Skeletal muscle cell (primary cell): Measurements from ENCODE around the gene TWIST2.

Source experiments
- DNase-seq: peaks from one replicate; pipeline ENCODE4 v3.0.0-alpha.2; 2010; ENCODE audit warnings: low read depth
- H3K4me3 ChIP-seq: 2 replicates; pipeline ENCODE4 v1.5.1; 2011; ENCODE audit warnings: low read depth, mild to moderate bottlenecking, control low read depth, low read length, moderate library complexity

The TWIST2 gene

DNA sequence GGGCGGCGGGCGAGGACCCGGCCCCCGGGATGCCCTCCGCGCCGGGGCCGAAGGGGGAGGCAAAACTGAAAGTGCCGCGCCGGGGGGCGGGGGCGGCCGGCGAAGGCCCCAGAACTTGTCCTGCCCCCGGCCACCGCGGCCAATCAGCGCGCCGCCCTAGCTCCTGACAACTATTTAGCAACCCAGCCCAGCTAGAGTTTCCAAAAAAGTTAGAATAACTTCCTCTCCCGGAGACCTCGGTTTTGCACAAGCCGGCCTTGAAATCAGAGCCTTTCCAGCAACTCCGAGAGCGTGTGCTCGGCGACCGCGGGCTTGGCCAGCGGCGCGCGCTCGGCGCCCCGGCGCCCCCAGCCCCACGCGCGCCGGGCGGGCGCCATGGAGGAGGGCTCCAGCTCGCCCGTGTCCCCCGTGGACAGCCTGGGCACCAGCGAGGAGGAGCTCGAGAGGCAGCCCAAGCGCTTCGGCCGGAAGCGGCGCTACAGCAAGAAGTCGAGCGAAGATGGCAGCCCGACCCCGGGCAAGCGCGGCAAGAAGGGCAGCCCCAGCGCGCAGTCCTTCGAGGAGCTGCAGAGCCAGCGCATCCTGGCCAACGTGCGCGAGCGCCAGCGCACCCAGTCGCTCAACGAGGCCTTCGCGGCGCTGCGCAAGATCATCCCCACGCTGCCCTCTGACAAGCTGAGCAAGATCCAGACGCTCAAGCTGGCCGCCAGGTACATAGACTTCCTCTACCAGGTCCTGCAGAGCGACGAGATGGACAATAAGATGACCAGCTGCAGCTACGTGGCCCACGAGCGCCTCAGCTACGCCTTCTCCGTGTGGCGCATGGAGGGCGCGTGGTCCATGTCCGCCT lies at the start of gene TWIST2:
Gene TWIST2 (plus strand): TSS at position 245 of the 850 bp plus-strand sequence. CDS start 131 bp downstream, at position 376.
- DNase-seq = peak; percentile 76
- peak within 1 kb of the TSS; percentile 83 for H3K4me3 ChIP-seq

DNA sequence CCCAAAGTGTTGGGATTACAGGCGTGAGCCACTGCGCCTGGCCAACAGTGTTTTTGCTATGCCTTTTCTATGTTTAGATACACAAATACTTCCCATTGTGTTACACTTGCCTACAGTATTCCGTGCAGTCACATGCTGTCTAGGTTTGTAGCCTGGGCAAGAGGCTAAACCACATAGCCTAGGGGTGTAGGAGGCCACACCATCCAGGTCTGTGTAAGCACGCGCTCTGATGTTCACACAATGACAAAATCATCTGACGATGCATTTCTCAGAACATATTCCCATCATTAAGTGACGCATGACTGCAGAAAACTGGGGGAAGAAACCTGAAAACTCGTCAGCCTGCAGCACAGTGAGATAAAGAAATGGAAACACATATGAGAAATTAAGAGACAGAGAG lies 46.1 kb upstream of the TWIST2 start:
- DNase-seq = no peak
- no peak overlapping the region for H3K4me3 ChIP-seq

DNA sequence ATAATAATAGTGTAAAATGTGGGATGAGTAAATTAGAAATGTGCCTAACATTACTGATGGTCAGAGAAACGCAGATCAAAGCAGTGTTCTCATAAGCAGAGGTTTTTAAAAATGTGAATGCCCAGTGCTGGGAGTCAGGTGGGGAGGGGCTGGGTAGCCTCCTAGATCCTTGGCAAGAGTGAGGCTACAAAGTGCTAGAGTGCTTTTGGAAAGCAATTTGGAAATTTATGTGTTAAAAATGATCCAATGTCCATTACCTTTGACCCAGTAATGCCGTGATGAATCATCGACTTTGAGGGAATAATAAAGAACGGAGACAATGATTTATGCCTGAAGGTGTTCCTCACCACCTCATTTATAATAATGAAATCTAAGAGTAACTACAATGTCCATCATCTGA lies 44.9 kb upstream of the TWIST2 start:
- no peak for DNase-seq

DNA sequence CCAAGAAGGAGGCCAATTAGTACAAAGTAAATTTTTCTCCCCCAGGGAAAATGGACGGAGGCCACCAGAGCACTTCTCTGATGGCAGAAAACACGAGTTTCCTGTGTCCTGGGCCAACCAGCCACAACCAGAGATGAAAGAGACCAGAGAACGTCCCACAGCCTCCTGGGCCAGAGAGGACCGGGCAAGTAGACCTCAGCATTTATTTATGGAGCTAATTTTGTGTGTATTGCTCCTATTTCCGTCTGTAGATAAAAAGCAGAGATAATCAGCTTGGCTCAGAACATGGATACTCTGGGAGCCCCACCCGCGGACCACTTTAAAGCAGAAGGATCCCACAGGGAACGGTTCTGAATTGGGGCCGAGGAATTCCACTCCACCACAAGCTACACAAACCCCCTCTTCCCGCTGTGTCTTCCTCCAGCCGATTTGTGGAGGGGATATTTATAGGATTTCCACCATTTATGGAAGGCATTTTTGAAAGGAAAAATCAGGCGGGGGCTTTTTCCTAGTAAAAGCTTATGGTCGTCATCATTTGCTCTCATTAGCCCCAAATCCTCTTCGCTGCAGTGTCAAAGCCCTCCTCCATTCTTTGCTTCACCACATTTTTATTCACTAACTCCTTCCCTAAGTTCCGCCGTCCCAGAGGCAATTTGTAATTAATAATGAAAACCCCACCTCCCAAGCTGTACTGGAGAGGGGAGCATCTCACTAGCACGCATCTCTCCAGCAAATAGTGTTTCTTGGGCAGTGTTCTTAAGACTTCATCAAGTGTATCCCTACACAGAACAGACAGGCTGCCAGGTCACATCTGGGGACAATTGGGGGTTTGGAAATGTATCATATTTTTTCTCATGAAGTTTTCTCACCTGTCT lies 43.7 kb upstream of the TWIST2 start:
- no peak overlapping the region for H3K4me3 ChIP-seq
- no peak for DNase-seq

More for the DNA sequence above, 44.9 kb upstream of the TWIST2 start:
- H3K4me3 ChIP-seq = no peak overlapping the region

DNA sequence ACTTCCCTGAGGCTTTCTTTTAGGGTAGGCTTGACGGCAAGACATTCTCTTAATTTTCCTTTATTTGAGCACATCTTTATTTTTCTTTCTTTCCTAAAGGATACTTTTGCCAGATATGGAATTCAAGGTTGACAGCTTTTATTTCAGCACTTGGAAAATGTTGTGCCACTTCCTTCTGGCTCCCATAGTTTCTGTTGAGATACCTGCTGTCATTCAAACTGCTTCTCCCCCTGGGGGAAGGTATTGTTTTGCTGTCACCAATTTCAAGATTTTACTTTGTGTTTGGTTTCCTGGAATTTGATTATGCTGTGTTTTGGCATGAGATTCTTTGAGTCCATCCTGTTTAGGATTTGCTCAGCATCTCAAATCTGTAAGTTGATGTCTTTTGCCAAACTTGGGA lies 39.1 kb upstream of the TWIST2 start:
- no peak overlapping the region for H3K4me3 ChIP-seq
- DNase-seq = no peak

DNA sequence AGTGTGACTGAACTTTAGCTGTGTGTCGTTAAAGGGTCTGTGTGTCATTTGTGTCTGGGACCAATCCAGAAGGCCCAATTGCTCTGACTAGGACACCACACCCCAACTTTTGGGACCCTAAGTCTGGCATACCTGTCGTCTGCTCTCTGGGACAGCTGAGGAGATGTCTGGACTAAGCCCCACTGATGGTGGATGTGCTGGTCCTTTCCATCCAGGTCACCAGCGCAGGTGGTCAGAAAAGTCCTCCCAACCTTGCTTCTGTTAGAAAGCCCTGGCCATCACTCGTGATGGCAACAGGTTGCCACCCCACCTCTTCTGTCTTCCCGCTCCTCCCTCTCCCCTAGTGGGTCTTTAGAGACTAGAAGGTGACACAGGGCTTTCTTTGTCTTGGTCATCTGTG lies 37.6 kb upstream of the TWIST2 start:
- H3K4me3 ChIP-seq = no peak overlapping the region

DNA sequence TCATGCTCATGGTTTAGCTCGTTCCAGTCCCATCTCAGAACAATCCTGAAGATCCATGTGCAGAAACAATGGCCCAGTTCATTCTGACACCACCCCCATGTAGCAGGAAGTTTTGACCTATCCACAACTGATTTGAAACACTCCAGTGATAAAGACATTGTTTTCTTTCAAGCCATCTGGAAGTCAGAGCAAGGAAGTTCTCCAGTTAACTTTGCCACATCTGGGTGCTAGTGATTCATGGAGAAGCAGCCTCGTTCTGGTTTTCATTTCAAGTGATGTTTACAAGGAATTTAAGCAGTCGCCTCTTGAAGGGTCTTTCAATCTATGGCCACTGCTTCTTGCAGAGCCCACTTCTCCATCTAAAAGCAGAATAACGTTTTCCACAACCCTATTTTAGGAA lies 36.6 kb upstream of the TWIST2 start:
- H3K4me3 ChIP-seq = no peak overlapping the region
- DNase-seq = no peak

More for the DNA sequence above, 37.6 kb upstream of the TWIST2 start:
- DNase-seq = no peak

DNA sequence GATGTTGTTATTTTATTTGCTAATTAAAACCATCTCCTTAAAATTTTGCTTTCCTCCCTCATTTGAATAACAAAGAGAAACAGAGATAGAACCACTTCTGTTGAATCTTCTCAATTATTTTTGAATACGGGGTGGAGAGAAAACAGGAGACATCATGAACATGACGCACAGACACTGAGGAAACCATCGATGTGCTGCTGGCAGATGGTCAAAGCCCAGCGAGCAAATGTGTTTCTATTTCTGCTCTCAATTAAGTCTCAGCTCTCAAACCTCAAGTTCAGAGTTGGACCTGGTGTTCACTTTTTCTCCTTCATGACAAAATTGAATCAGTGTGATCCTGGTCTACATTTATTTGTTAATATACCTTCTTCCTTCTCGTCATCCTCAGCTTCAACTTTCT lies 36.1 kb upstream of the TWIST2 start:
- no peak overlapping the region for H3K4me3 ChIP-seq
- no peak for DNase-seq

DNA sequence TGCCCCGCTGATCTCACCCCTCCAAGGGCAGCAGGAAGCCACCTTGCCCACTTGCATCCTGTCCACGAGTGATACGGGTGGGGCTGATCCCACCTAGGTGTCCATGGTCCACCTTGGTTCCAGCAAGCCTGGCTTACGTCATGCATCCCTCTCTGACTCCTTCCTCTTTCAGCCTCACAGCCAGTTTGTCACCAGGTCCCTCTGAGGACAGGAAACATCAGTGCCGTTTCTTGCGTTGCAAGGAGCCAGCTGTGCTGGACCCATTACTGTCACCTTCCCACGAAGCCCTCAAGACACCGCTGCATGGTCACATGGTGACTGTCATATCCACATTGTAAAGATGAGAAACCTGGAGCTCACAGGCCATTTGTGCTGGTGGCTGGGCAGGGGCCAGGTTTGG lies 34.8 kb upstream of the TWIST2 start:
- DNase-seq = no peak
- H3K4me3 ChIP-seq = no peak overlapping the region

DNA sequence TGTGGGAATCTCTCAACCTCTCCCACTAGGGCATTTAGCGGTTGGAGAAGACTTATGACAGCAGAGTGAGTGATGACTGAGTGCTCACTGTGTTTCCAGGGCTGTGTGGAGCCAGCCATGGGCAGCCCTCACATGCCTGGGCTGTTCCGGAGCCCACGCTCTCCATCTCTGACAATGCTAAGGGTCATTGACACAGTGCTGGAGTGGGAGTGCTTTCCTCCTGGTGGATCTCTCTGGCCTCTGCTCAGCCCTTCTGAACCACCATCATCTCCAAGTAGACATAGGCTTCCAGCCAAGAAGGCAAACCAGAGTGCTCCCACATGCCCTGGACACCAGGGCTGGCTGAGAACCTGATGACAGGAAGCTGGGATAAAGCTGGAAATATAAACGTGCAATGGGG lies 33.1 kb upstream of the TWIST2 start:
- DNase-seq = no peak
- no peak overlapping the region for H3K4me3 ChIP-seq

DNA sequence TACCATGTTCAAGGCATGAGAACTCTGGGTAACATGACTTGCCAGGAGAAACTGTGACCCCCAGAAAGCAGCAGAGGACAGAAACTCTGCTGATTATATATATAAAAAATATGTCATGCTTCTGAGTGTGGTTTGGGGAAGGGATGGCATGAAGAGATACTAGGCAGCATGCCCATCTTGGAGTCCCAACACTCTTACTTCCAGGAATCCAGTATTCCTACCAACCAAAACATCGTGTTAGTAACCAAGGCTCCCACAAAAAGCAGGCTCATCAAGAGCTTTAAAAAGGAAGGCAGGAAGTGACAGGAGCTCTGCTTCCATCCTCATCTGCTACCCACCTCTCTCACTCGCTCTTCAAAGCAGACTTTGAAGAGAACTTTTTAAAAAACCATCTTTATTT lies 31.6 kb upstream of the TWIST2 start:
- no peak overlapping the region for H3K4me3 ChIP-seq
- no peak for DNase-seq

DNA sequence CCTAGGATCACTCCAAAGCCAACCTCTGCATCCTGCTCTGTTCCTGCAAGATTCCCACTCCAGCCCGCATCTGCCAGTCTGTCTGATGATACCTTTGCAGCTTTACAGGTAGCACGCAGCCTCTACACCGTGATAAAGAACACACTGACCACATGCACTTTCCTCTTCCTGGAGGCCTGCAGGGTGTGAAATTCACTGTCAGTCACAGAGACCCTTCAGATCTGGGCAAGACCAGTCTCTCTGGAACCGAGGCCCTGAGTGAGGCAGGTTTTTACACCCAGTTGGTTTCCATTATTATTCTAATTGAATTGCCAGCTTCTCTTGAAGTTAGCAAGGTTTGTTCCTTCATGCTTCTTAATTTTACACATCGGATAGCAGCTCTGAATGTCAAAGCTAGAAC lies 30.5 kb upstream of the TWIST2 start:
- no peak overlapping the region for H3K4me3 ChIP-seq
- DNase-seq = no peak

DNA sequence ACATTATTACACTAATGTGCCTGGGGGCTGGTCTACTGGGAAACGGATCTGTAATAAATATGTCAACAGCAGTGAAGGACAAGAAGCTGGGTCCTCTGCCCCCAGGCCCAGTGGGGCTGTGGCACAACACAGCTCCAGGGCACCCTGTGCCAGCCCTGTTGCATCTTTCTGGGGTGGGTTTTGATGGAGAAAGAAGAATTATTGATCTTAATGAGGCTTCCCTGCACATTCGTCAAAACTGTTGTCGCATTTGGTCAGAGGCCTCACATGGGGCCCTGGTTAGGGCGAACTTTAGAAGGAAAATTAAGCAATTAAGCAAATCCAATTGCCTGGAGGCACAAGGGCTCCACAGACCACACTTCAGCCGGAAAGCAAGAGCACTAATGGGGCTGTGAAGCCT lies 30.0 kb upstream of the TWIST2 start:
- H3K4me3 ChIP-seq = no peak overlapping the region
- no peak for DNase-seq

DNA sequence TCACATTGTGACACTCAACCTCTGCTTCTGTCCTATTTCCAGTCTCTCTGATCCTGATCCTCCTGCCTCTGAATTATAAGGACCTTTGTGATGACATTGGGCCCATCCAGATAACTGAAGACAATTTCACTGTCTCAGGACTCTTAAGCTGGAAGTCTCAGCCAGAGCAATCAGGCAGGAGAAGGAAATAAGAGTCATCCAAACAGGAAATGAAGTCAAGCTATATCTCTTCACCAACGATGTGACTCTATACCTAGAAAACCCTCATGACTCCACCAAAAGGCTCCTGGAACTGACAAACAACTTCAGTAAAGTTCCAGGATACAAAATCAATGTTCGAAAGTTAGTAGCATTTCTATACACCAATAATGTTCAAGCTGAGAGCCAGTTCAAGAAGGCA lies 29.3 kb upstream of the TWIST2 start:
- no peak overlapping the region for H3K4me3 ChIP-seq
- no peak for DNase-seq

DNA sequence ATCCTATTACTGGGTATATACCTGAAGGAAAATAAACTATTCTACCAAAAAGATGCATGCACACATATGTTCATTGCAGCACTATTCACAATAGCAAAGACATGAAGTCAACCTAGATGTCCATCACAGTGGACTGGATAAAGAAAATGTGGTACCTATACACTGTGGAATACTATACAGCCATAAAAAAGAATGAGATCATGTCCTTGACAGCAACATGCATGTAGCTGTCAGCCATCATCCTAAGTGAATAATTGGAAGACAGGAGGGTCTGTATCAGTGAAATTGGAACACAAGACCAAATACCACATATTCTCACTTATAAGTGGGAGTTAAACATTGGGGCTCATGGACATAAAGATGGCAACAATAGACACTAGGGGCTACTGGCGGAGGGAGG lies 27.7 kb upstream of the TWIST2 start:
- H3K4me3 ChIP-seq = no peak overlapping the region
- DNase-seq = no peak

DNA sequence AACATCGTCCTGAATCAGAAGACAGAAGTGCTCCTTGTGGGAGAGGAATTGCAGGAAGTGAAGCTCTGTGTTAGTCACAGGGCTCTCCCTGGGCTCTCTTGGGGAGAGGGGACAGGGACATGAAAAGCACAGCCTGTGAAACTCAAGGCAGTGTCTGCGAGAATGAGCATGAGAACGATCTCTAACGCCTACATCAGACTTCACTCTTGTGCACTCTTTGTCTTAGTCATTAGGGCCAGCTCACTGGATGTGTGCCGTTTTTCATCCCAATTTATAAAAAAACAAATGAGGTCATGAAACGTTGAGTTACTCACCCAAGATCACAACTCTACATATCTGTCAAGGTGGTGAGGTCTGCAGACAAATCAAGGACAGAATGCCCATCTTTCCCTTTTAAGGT lies 27.0 kb upstream of the TWIST2 start:
- no peak for DNase-seq
- no peak overlapping the region for H3K4me3 ChIP-seq

DNA sequence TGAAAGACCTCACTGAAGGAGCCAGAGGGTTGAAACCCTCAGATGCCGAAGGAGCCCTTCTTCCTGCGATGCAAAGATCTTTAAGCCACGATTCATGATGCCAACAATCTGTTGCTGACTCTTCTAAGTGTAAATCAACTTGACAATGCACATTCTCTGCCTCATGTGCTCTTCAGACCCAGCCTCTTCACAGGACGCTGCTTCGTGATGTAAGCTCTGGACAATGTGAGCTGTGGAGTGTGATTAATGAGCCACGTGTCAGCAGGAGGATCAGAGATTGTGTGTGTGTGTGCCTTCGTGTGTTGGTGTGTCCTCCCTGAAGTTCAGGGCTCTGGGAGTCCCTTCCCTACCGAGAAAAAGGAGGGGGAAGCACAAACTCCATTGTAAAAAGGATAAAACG lies 26.5 kb upstream of the TWIST2 start:
- peak; percentile 45 for DNase-seq
- no peak overlapping the region for H3K4me3 ChIP-seq

DNA sequence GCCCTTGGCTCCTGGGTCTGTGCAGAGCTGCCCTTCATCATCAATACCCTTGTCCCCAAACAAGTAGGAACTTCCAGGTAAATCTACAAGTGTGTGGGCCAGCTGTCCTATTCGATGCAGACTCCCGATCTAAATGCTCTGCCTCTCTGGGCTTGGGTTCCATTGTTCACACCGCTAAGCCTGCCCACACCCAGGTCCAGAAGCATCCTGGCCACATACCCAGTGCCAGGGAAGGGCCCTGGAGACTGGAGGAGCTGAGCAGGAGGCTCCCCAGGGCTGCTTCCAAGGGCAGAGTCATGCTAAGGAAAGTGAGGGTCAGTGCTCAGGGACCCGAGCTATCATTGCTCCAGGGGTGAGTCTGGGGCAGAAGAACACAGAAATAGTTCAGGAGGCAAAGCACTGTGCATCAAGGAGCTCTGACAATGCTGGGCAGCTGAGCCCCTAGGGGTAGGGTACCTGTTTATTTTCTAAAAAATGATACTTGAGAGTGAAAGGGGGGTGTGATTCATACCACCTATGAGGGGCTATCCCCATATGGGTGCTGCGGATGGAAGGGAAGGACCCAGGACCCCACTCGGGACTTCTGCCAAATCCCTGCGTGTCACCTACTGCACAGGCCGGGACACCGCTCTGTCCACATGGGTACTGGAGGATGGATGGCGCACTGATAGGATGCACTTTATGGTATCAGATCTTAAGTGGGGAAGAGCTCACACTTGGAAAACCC lies 25.8 kb upstream of the TWIST2 start:
- no peak for DNase-seq
- no peak overlapping the region for H3K4me3 ChIP-seq

DNA sequence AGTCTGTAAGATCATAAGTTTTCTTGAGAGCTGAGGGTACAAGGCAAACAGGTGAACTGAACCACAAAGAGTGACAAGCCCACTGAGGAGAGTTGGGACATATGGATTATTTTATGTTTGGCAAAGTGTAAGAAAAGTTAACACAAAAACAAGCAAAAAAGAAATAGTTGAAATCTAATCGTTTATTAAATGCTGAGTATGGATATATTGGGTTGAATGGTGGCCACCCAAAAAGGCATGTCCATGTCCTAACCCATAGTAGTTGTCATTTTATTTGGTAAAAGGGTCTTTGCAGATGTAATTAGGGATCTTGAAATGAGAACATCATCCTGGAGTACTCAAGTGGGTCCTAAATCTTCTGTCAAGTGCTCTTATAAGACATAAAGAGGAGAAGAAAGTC lies 24.9 kb upstream of the TWIST2 start:
- DNase-seq = no peak
- no peak overlapping the region for H3K4me3 ChIP-seq

DNA sequence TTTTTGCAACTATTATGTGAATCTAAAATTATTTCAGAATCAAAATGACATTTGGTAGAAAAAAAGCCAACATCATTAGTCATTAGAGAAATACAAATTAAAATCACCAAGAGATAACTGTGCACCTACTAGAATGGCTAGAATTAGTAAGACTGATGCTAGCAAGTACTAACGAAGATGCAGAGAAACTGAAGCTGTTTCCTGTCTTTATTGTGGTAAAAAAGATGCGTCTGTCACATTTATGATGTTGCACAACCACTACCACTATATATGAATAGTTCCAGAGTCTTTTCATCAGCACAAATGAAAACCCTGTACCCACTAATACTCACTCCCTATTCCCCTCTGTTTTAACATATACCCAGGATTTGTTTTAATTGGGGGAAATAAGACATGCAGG lies 16.7 kb upstream of the TWIST2 start:
- H3K4me3 ChIP-seq = no peak overlapping the region
- no peak for DNase-seq
